Measurements from ENCODE around the gene TNIK.

The TNIK gene

DNA sequence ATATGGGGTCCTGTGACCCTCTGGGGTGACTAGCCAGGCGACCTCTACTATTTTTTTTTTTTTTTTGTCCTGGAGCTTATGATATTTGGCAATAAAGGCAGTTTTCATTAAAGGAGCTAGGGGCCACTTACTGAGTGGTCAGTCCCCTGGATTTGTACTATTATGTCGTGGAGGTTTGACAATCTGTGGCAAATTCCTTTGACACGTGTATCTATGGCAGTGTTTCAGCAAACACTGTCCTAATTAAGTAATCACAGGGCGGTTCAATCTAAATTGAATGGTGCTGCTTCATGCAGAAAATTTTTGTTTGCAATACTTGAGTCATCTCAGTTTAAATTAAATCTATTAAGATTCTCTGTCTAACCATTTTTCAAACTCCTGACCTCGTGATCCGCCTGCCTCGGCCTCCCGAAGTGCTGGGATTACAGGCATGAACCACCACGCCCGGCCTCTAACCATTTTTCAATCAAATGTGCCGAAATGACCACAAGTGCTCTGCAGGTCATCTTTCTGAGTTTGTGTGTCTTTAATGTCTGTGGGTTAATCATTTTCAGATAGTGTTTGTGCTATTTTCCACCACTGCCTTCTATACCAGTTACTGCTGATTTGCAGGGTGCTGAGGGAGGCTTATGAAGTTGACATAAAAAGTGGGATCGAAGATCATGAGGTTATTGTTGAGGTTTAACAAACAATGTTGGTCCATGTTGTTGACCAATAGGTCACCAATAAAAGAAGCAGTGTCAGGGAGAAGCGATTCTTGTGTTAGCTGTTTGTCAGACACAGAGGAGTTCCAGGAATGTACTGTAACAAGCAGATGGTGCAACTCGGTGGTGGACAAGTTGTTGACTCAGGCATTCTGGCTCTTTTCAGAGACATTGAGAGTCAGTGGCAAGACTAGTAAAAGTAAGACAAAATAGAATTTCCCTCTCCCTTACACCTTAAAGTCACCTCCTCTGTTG lies 415.1 kb downstream of the TNIK start:
- H3K27me3 ChIP-seq (ENCODE audit: insufficient read depth, insufficient read length) = no peaks in the 10 kb centered on the region
- no peaks in the 10 kb centered on the region for H3K36me3 ChIP-seq (ENCODE audit: insufficient read depth, insufficient read length, low read length)
- no peak overlapping the region for H3K9ac ChIP-seq (ENCODE audit: insufficient read length, low read depth)
- H3K4me1 ChIP-seq (ENCODE audit: insufficient read depth, insufficient read length) = no peaks in the 10 kb centered on the region
- no peaks in the 10 kb centered on the region for H3K9me3 ChIP-seq (ENCODE audit: insufficient read depth, low read length)
- H3K4me3 ChIP-seq (ENCODE audit: insufficient read length, low read depth) = no peak overlapping the region
- no peak for TF ChIP-seq ZNF274 (IDR thresholded peaks at IDR 0.05; ENCODE audit: low read depth, low read length)
- TF ChIP-seq YY1 (IDR thresholded peaks at IDR 0.05; ENCODE audit: insufficient read depth, insufficient read length) = no peak
- no peak for TF ChIP-seq SUZ12 (IDR thresholded peaks at IDR 0.05; ENCODE audit: extremely low read depth, insufficient read depth, insufficient read length)
- DNase-seq (ENCODE audit: low read depth, low spot score) = no peak

DNA sequence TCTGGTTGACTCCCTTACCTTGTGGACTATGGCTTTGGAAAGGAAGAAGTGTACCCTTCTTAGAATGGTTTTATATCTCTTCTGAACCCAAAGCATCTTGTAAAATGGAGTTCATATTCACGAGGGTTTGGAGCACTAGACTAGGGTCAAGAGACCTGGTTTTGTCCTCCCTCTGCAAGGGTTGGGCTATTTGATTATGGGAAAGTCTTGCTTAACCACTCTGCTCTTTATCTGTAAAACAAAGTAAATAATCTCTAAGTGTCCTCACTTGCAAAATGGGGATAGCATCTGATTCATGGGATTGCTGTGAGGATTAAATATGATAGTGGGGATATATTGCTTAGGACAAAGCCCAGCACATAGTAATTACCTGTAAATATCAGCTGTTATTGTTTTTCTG lies 415.8 kb downstream of the TNIK start:
- no peak for TF ChIP-seq ZNF274 (IDR thresholded peaks at IDR 0.05; ENCODE audit: low read depth, low read length)
- no peak for TF ChIP-seq SUZ12 (IDR thresholded peaks at IDR 0.05; ENCODE audit: extremely low read depth, insufficient read depth, insufficient read length)
- no peak for TF ChIP-seq YY1 (IDR thresholded peaks at IDR 0.05; ENCODE audit: insufficient read depth, insufficient read length)
- DNase-seq (ENCODE audit: low read depth, low spot score) = no peak
- Histone ChIP-seq H3K36me3 (ENCODE audit: insufficient read depth, insufficient read length, low read length) (no peaks in the 10 kb centered on the region), H3K4me3 (ENCODE audit: insufficient read length, low read depth) (no peak overlapping the region), H3K27me3 (ENCODE audit: insufficient read depth, insufficient read length) (no peaks in the 10 kb centered on the region), H3K9ac (ENCODE audit: insufficient read length, low read depth) (no peak overlapping the region), H3K4me1 (ENCODE audit: insufficient read depth, insufficient read length) (no peaks in the 10 kb centered on the region), H3K9me3 (ENCODE audit: insufficient read depth, low read length) (no peaks in the 10 kb centered on the region)

DNA sequence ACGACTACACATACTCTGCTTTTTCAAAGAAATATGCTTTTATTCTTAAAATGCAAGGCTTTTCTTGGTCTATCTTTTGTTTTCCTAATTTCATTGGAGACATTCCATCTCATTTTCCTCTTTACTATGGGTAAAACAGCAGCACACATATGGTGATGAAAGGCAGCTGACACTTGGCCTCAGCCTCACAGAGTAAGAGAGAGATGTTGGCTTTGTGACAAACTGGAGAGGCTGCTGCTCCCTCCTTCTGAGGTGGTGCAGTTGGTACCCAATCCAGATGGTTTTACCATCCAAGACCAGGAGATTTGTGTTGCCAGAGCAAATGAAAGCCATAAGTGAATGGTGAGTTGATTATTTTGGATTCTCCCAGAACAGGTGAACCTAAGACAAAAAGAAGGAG lies 420.5 kb downstream of the TNIK start:
- no peak for DNase-seq (ENCODE audit: low read depth, low spot score)
- Histone ChIP-seq H3K9ac (ENCODE audit: insufficient read length, low read depth) (no peak overlapping the region), H3K27me3 (ENCODE audit: insufficient read depth, insufficient read length) (no peaks in the 10 kb centered on the region), H3K4me3 (ENCODE audit: insufficient read length, low read depth) (no peak overlapping the region), H3K4me1 (ENCODE audit: insufficient read depth, insufficient read length) (no peaks in the 10 kb centered on the region), H3K36me3 (ENCODE audit: insufficient read depth, insufficient read length, low read length) (no peaks in the 10 kb centered on the region), H3K9me3 (ENCODE audit: insufficient read depth, low read length) (no peaks in the 10 kb centered on the region)
- TF ChIP-seq YY1 (IDR thresholded peaks at IDR 0.05; ENCODE audit: insufficient read depth, insufficient read length) = no peak
- no peak for TF ChIP-seq SUZ12 (IDR thresholded peaks at IDR 0.05; ENCODE audit: extremely low read depth, insufficient read depth, insufficient read length)
- no peak for TF ChIP-seq ZNF274 (IDR thresholded peaks at IDR 0.05; ENCODE audit: low read depth, low read length)

DNA sequence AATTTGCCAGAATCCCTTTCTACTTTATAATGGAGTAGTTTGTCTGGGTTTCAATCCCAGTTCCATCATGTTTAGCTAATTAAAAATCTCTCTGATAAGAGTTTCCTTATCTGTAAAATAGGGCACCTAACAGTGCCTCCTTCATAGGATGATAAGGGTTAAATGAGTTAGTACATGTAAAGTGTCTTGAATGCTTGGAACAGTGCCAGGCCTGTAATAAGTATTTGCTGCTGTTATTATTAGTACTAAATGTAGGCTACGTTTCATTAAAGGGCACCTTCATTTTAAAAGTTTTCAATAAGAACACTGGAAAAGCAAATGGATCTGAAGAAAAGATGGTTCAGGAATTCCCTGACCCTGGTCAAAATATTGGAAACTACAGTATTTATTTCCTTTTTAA lies 421.9 kb downstream of the TNIK start:
- H3K36me3 ChIP-seq (ENCODE audit: insufficient read depth, insufficient read length, low read length) = no peaks in the 10 kb centered on the region
- H3K9me3 ChIP-seq (ENCODE audit: insufficient read depth, low read length) = no peaks in the 10 kb centered on the region
- no peak for DNase-seq (ENCODE audit: low read depth, low spot score)
- H3K4me3 ChIP-seq (ENCODE audit: insufficient read length, low read depth) = no peak overlapping the region
- H3K4me1 ChIP-seq (ENCODE audit: insufficient read depth, insufficient read length) = no peaks in the 10 kb centered on the region
- no peak overlapping the region for H3K9ac ChIP-seq (ENCODE audit: insufficient read length, low read depth)
- no peaks in the 10 kb centered on the region for H3K27me3 ChIP-seq (ENCODE audit: insufficient read depth, insufficient read length)
- no peak for TF ChIP-seq SUZ12 (IDR thresholded peaks at IDR 0.05; ENCODE audit: extremely low read depth, insufficient read depth, insufficient read length)
- no peak for TF ChIP-seq ZNF274 (IDR thresholded peaks at IDR 0.05; ENCODE audit: low read depth, low read length)
- TF ChIP-seq YY1 (IDR thresholded peaks at IDR 0.05; ENCODE audit: insufficient read depth, insufficient read length) = no peak

DNA sequence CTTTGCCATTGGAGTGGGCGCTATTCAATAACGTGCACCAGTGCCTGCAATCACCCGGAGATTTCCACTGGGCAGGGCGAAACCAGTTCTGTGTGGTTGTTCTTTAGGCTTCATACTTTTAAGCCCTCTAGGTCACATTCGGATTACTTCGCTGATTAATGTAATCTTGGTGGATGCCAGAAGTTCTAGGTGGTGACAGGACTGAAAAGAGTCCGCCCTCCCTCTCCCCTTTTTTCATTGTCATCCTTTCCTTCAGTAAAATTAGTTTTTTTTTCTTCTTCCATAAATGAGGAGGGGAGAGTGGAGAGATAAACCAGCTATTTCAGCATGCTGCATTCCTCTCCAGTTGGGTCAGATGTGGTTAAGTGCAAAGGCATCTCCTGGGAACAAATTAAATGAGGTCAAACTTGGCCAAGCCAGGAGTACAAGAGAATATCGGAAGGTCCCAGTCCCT lies 431.4 kb downstream of the TNIK start:
- Histone ChIP-seq H3K9ac (ENCODE audit: insufficient read length, low read depth) (no peak overlapping the region), H3K4me1 (ENCODE audit: insufficient read depth, insufficient read length) (no peaks in the 10 kb centered on the region), H3K27me3 (ENCODE audit: insufficient read depth, insufficient read length) (no peaks in the 10 kb centered on the region), H3K4me3 (ENCODE audit: insufficient read length, low read depth) (no peak overlapping the region), H3K36me3 (ENCODE audit: insufficient read depth, insufficient read length, low read length) (no peaks in the 10 kb centered on the region), H3K9me3 (ENCODE audit: insufficient read depth, low read length) (no peaks in the 10 kb centered on the region)
- no peak for DNase-seq (ENCODE audit: low read depth, low spot score)
- TF ChIP-seq ZNF274 (IDR thresholded peaks at IDR 0.05; ENCODE audit: low read depth, low read length) (no peak), YY1 (IDR thresholded peaks at IDR 0.05; ENCODE audit: insufficient read depth, insufficient read length) (no peak), SUZ12 (IDR thresholded peaks at IDR 0.05; ENCODE audit: extremely low read depth, insufficient read depth, insufficient read length) (no peak)

DNA sequence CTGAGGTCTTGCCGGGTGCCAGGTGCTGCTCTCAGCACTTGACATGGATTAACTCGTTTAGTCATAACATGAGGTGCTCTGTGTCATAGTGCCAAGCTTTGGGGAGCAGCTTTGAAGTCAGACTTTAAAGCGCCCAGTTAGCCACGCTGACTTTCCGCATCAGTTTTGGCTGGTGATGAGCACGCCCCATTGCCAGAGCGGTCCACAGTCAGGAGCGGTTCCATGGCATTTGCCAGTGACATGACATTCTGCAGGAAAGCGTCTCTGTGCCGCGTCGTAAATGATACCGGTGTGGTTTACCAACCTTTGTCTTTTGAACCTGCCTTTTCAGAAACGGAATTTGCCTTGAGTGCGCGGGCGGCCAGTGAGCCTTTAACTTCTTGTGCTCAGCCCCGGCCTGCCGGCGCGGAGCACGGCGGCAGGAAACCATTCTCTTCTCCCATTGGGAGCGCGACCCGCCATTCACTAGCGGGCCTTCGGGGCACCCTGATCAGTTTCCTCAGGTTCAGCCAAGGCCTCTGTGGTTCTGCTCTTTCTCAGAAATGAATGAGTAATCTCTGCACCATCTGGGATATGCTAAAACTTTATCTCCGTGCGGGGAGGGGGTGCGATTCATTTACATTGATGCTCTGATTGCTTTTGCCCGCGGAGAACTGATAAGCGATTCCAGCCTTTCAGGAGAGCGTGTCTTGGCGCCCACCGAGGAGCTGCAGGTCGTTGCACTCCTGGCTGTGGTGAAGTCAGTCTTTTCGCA lies 432.0 kb downstream of the TNIK start:
- H3K4me1 ChIP-seq (ENCODE audit: insufficient read depth, insufficient read length) = no peaks in the 10 kb centered on the region
- H3K9me3 ChIP-seq (ENCODE audit: insufficient read depth, low read length) = no peaks in the 10 kb centered on the region
- TF ChIP-seq ZNF274 (IDR thresholded peaks at IDR 0.05; ENCODE audit: low read depth, low read length) (no peak), SUZ12 (IDR thresholded peaks at IDR 0.05; ENCODE audit: extremely low read depth, insufficient read depth, insufficient read length) (no peak), YY1 (IDR thresholded peaks at IDR 0.05; ENCODE audit: insufficient read depth, insufficient read length) (no peak)
- no peak overlapping the region for H3K9ac ChIP-seq (ENCODE audit: insufficient read length, low read depth)
- H3K36me3 ChIP-seq (ENCODE audit: insufficient read depth, insufficient read length, low read length) = no peaks in the 10 kb centered on the region
- no peak for DNase-seq (ENCODE audit: low read depth, low spot score)
- no peaks in the 10 kb centered on the region for H3K27me3 ChIP-seq (ENCODE audit: insufficient read depth, insufficient read length)
- H3K4me3 ChIP-seq (ENCODE audit: insufficient read length, low read depth) = no peak overlapping the region
